Fibroblast of lung (primary cell): ENCODE data around the gene ZBTB42. TPM values are rescaled to one million over a fixed set of nuclear protein-coding genes. Genes with fewer than 3 reads are reported as not detected.
"Not testable (repeated sequence)": the region's sequence is repeated elsewhere in the genome, so short reads cannot be mapped to it uniquely, and the experiment has no call there.

Experiments
- DNase-seq, 2 donors: peaks; one replicate each; pipeline versions ENCODE4 v3.0.0 to v3.0.0-alpha.2; 2010; ENCODE audit warnings: low read depth in 2 of 2
- H2AFZ ChIP-seq: 2 replicates; pipeline ENCODE4 v1.5.1; 2012; ENCODE audit warnings: low read length, control low read depth, inconsistent platforms
- H3K27ac ChIP-seq: 2 replicates; pipeline ENCODE4 v1.5.1; 2011; ENCODE audit warnings: low read length, control low read depth; ENCODE audit not compliant: insufficient read depth
- H3K27me3 ChIP-seq: 2 replicates; pipeline ENCODE4 v1.5.1; 2011; ENCODE audit warnings: mild to moderate bottlenecking, low read length; ENCODE audit not compliant: control insufficient read depth, insufficient read depth
- H3K36me3 ChIP-seq: 2 replicates; pipeline ENCODE4 v1.5.1; 2011; ENCODE audit warnings: low read length; ENCODE audit not compliant: control insufficient read depth, insufficient read depth
- H3K4me1 ChIP-seq: 2 replicates; pipeline ENCODE4 v1.5.1; 2011; ENCODE audit warnings: low read length; ENCODE audit not compliant: control insufficient read depth, insufficient read depth; ENCODE audit errors: extremely low read depth
- H3K4me2 ChIP-seq: 2 replicates; pipeline ENCODE4 v1.5.1; 2011; ENCODE audit warnings: low read length, control low read depth; ENCODE audit not compliant: insufficient read depth; ENCODE audit errors: extremely low read depth
- H3K4me3 ChIP-seq, 4 experiments: fragments of 200-600 bp in 1 of 4; sonication (generic) in 1 of 4; replicated peaks in 1 of 4; 2 replicates each; pipeline ENCODE4 v1.5.1; 2011 to 2016; ENCODE audit warnings: low read length in 4 of 4, low read depth in 3 of 4, mild to moderate bottlenecking in 3 of 4, control low read depth in 2 of 4, inconsistent platforms in 1 of 4, mixed read lengths in 1 of 4; ENCODE audit not compliant: insufficient read depth in 1 of 4; ENCODE audit errors: control extremely low read depth in 1 of 4
- H3K79me2 ChIP-seq: 2 replicates; pipeline ENCODE4 v1.5.1; 2012; ENCODE audit warnings: mild to moderate bottlenecking, low read length, inconsistent platforms; ENCODE audit not compliant: control insufficient read depth, insufficient read depth
- H3K9ac ChIP-seq: 2 replicates; pipeline ENCODE4 v1.5.1; 2011; ENCODE audit warnings: mild to moderate bottlenecking, low read length, control low read depth; ENCODE audit not compliant: insufficient read depth
- H3K9me3 ChIP-seq: 2 replicates; pipeline ENCODE4 v1.5.1; 2012; ENCODE audit warnings: low read depth, low read length; ENCODE audit not compliant: control insufficient read depth, insufficient read depth
- H4K20me1 ChIP-seq: 2 replicates; pipeline ENCODE4 v1.5.1; 2011; ENCODE audit warnings: low read length; ENCODE audit not compliant: control insufficient read depth, insufficient read depth; ENCODE audit errors: extremely low read depth
- EZH2 ChIP-seq: IDR thresholded peaks from 2 replicates; pipeline ENCODE4 v1.5.1; 2012; ENCODE audit warnings: low read length, control low read depth, mild to moderate bottlenecking; ENCODE audit errors: missing control alignments
- polyA plus RNA-seq, 2 donors: library from polyadenylated mRNA; depleted of rRNA in 1 of 2; stranded (reverse) in 1 of 2; unstranded in 1 of 2; fragments of >200 nt; gene quantifications; 2 replicates each; pipeline ENCODE4 v1.2.1, GENCODE V29; 2011 to 2012; ENCODE audit warnings: missing spikeins in 1 of 2
- total RNA-seq: library from RNA; depleted of rRNA; stranded (reverse); fragments of >200 nt; gene quantifications from 2 replicates; pipeline ENCODE4 v1.2.1, GENCODE V29; 2014
- TF ChIP-seq, protein P1 (sequence below), 2 donors: IDR thresholded peaks in 1 of 2; conservative IDR thresholded peaks in 1 of 2; 1 replicate in 1 of 2; 2 replicates in 1 of 2; pipeline ENCODE4 v1.5.1; 2011 to 2012; ENCODE audit warnings: low read length in 2 of 2, control low read depth in 1 of 2, inconsistent platforms in 1 of 2, low read depth in 1 of 2, mild to moderate bottlenecking in 1 of 2

ZBTB42 gene
- total and polyA plus RNA-seq, 2 donors (not counting 1 experiment from before 2014, with no cell fraction given): 1.1 to 2.3 TPM

DNA sequence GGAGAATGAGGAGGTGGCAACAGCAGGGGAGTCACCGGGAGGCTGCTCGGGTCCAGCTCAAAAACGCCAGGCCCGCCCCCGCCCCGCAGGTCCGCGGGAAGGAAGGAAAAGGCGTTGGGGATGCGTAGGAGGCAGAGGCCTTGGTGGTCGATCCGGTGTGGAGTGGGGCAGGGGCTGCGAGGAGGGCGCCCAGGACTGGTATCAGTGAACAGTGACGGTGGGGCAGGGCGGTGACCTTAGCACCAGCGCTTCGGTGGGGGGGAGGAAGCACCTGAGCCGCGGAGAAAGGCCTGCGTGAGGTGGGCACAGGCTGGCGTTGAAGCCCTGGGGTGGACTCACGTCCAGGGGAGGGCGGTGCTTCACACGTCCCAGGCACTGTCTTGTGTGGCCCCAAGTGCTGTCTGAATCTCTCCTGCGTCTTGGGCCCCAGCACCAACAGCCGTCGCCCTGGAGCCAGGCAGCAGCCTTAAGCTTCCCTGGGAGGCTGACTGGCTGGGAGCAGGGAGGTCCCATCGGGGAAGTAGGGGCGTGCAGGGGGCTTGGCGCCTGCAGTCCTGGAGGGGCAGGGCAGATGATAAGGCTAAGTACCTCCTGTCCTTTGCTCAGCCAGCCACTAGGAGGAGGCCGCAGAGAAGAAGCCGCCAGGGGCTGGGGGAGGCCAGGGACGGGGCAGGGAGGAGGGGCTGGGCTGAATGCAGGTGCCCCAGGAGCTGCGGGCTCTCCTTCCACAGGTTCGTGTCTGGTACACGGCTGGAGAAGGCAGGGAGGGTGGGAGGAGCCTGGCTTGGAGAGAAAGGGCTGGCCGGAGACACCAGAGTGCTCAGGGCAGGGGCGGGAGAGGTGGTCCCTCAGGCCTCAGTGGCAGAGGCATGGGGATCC lies 26.5 kb downstream of the ZBTB42 start:
- peak overlapping the region; percentile 62 for H3K4me2 ChIP-seq
- H3K79me2 ChIP-seq: no peaks in the 10 kb centered on the region
- no peak overlapping the region for H3K27ac ChIP-seq
- peak overlapping the region; percentile 24 to 60 (median 42) for H3K4me3 ChIP-seq
- peaks cover 5% of the 10 kb centered on the region for H3K4me1 ChIP-seq
- no peaks in the 10 kb centered on the region for H4K20me1 ChIP-seq
- no peaks in the 10 kb centered on the region for H3K36me3 ChIP-seq
- H3K27me3 ChIP-seq: no peaks in the 10 kb centered on the region
- H2AFZ ChIP-seq: peak overlapping the region; percentile 24
- TF ChIP-seq EZH2: no peak
- TF ChIP-seq, protein P1, sequence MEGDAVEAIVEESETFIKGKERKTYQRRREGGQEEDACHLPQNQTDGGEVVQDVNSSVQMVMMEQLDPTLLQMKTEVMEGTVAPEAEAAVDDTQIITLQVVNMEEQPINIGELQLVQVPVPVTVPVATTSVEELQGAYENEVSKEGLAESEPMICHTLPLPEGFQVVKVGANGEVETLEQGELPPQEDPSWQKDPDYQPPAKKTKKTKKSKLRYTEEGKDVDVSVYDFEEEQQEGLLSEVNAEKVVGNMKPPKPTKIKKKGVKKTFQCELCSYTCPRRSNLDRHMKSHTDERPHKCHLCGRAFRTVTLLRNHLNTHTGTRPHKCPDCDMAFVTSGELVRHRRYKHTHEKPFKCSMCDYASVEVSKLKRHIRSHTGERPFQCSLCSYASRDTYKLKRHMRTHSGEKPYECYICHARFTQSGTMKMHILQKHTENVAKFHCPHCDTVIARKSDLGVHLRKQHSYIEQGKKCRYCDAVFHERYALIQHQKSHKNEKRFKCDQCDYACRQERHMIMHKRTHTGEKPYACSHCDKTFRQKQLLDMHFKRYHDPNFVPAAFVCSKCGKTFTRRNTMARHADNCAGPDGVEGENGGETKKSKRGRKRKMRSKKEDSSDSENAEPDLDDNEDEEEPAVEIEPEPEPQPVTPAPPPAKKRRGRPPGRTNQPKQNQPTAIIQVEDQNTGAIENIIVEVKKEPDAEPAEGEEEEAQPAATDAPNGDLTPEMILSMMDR (conservative IDR thresholded peaks at IDR 0.05 in 1 of 2, IDR thresholded peaks at IDR 0.05 in 1 of 2; ENCODE audit: low read depth in 1 of 2, low read length in 2 of 2): peak; percentile 48 to 52
- H3K9ac ChIP-seq: peak overlapping the region; percentile 26
- H3K9me3 ChIP-seq: no peaks in the 10 kb centered on the region
- DNase-seq: peak; percentile 24 to 48

- Histone ChIP-seq H3K9me3 (no peaks in the 10 kb centered on the region), H3K4me1 (peaks cover 3% of the 10 kb centered on the region), H4K20me1 (no peaks in the 10 kb centered on the region), H3K79me2 (no peaks in the 10 kb centered on the region), H3K27ac (no peak overlapping the region), H3K27me3 (no peaks in the 10 kb centered on the region), H3K9ac (no peak overlapping the region), H3K4me3 (no peak overlapping the region), H3K36me3 (no peaks in the 10 kb centered on the region), H2AFZ (no peak overlapping the region), H3K4me2 (no peak overlapping the region)
- DNase-seq: no peak
- TF ChIP-seq EZH2: no peak
- TF ChIP-seq, protein P1 (conservative IDR thresholded peaks at IDR 0.05 in 1 of 2, IDR thresholded peaks at IDR 0.05 in 1 of 2; ENCODE audit: low read depth in 1 of 2, low read length in 2 of 2): no peak
Measured at GRCh38 chr14:104830781-104831180, 29.9 kb downstream of the ZBTB42 start.

DNA sequence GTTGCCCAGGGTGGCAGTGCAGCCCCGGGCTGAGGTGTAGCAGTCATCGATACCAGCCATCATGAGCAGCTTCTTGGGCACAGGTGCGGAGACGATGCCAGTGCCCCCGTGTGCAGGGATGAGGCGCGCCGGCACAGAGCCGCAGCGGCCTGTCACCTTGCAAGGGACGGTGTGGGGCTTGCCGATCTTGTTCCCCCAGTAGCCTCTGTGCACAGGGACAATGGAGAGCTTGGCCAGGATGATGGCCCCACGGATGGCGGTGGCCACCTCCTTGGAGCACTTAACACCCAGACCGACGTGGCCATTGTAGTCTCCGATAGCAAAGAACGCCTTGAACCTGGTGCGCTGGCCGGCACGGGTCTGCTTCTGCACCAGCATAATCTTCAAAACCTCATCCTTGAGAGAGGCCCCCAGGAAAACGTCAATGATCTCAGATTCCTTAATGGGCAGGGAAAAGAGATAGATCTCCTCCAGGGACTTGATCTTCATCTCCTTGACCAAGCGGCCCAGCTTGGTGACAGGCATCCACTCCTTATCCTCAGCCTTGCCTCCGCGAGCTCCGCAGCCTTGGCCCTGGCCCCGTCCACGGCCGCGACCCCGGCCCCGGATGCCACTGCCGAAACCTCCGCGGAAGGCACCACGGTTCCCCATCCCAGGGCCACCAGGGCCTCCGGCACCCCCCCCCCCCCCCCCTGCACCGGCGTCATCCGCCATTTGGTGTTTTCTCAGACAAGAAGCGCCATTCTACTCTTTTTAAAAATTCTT lies 35.5 kb downstream of the ZBTB42 start:
- not testable (repeated sequence) for H3K36me3 ChIP-seq, H3K9me3 ChIP-seq, H3K27ac ChIP-seq, DNase-seq, H3K27me3 ChIP-seq, H3K79me2 ChIP-seq, H3K4me1 ChIP-seq, H2AFZ ChIP-seq, H4K20me1 ChIP-seq, H3K4me2 ChIP-seq, H3K9ac ChIP-seq, H3K4me3 ChIP-seq
